ENCODE data around the gene SUN3. TPM values are rescaled to one million over a fixed set of nuclear protein-coding genes. Genes with fewer than 3 reads are reported as not detected.

Gene SUN3, protein sequence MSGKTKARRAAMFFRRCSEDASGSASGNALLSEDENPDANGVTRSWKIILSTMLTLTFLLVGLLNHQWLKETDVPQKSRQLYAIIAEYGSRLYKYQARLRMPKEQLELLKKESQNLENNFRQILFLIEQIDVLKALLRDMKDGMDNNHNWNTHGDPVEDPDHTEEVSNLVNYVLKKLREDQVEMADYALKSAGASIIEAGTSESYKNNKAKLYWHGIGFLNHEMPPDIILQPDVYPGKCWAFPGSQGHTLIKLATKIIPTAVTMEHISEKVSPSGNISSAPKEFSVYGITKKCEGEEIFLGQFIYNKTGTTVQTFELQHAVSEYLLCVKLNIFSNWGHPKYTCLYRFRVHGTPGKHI
- not detected for total RNA-seq

DNA sequence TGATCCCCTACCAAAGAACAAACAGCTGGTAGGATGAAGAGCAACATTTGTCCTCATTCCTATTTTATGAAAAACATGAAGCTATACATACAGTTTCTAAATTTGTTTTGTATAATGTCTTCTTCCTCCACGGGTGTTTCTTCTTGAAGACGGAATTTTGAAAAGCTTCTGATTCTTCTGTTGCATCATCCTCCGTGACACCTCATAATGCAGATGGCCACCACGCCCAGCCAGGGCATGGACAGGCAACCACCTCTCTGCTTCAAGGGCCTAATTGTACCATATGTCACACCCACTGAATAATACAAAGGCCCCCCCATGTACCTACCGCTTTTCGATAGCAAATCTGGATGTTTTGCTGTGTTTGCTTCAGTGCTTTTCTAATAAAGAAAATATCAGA lies at the start of gene SUN3:
TSS of gene SUN3 (minus strand) at position 170 of the 400 bp plus-strand sequence. CDS start at position 1, 169 bp downstream.
- Histone ChIP-seq H3K27ac (no peak within 1 kb of the TSS), H3K27me3 (peaks cover 10% of the 10 kb centered on the region), H3K36me3 (no peaks in the 10 kb centered on the region), H3K9me3 (no peaks in the 10 kb centered on the region), H3K4me1 (no peaks in the 10 kb centered on the region), H3K4me3 (no peak within 1 kb of the TSS)
- TF ChIP-seq POLR2AphosphoS5 (IDR thresholded peaks at IDR 0.05) (no peak), POLR2A (IDR thresholded peaks at IDR 0.05) (no peak)
- TF ChIP-seq, protein P1, sequence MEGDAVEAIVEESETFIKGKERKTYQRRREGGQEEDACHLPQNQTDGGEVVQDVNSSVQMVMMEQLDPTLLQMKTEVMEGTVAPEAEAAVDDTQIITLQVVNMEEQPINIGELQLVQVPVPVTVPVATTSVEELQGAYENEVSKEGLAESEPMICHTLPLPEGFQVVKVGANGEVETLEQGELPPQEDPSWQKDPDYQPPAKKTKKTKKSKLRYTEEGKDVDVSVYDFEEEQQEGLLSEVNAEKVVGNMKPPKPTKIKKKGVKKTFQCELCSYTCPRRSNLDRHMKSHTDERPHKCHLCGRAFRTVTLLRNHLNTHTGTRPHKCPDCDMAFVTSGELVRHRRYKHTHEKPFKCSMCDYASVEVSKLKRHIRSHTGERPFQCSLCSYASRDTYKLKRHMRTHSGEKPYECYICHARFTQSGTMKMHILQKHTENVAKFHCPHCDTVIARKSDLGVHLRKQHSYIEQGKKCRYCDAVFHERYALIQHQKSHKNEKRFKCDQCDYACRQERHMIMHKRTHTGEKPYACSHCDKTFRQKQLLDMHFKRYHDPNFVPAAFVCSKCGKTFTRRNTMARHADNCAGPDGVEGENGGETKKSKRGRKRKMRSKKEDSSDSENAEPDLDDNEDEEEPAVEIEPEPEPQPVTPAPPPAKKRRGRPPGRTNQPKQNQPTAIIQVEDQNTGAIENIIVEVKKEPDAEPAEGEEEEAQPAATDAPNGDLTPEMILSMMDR (IDR thresholded peaks at IDR 0.05) = no peak
- DNase-seq = no peak
- WGBS, 2 donors (ENCODE audit: low coverage in 1 of 2) = 65 to 86% methylated on average over 4 to 6 of the region's 6 CpGs
- intact Hi-C loops (cut with DNase I; ENCODE audit: low total_unique reads) (no loop called here), in situ Hi-C loops (cut with MboI; ENCODE audit: low pct_ligation_motif_present in 1 of 4, low pct_unique_long_range_greater_than_20kb in 1 of 4, low sequenced_read_pairs in 3 of 4) (no loop called here)

DNA sequence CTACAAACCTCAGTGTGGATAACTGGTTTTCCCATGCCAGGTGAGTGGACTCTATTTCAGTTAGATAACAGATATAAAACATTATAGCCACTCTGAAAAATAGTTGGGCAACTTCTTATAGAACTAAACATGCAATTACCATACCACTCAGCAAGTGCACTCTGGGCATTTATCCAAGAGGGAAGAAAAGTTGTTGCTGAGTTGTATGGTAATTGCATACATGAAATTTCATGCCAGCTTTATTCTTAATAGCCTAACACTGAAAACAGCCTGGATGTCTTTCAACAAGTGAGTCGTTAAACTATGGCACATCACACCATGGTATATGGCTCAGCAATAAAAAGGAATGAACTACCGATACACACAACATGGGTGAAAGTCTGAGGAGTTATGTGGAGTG lies 49.6 kb upstream of the SUN3 start:
- Histone ChIP-seq H3K9me3 (no peaks in the 10 kb centered on the region), H3K27ac (peak overlapping the region; percentile 13 to 75 (median 71)), H3K36me3 (no peaks in the 10 kb centered on the region), H3K27me3 (no peaks in the 10 kb centered on the region), H3K4me3 (no peak overlapping the region), H3K4me1 (peaks cover 4 to 32% (median 12%) of the 10 kb centered on the region in 4 donors)
- WGBS, 2 donors (ENCODE audit: low coverage in 1 of 2) = 41 to 48% methylated on average over 2 of the region's 2 CpGs
- DNase-seq = peak; percentile 29
- in situ Hi-C loops (cut with MboI; ENCODE audit: low pct_ligation_motif_present in 1 of 4, low pct_unique_long_range_greater_than_20kb in 1 of 4, low sequenced_read_pairs in 3 of 4) = no loop called here
- no peak for TF ChIP-seq EP300 (IDR thresholded peaks at IDR 0.05; ENCODE audit: low read depth)
- TF ChIP-seq POLR2AphosphoS5 (IDR thresholded peaks at IDR 0.05) = peak in 2 of 3 donors; percentile 40 to 58
- intact Hi-C loops (cut with DNase I; ENCODE audit: low total_unique reads) = no loop called here

DNA sequence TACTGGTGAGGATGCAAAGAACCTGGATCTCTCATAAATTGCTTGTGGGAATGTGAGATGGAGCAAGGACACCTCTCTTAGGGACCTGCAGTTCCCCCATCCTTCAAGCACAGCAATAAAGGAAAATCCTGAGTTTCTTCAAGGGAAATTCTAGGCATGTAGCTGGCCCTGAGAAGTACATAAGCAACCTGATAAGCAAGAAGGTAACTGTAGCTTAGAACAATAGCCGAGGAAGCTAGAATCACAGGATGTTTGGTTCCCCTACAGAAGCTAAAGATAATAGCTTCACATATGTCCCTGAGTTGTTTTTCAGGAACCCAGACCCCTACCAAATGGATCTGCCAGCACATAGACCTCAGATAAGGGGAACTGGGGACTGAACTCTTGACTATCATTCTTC lies 48.5 kb upstream of the SUN3 start:
- no peak for TF ChIP-seq EP300 (IDR thresholded peaks at IDR 0.05; ENCODE audit: low read depth)
- TF ChIP-seq, protein P1 (IDR thresholded peaks at IDR 0.05) = no peak
- no peak for TF ChIP-seq POLR2A (IDR thresholded peaks at IDR 0.05)
- TF ChIP-seq POLR2AphosphoS5 (IDR thresholded peaks at IDR 0.05) = no peak
- in situ Hi-C loops (cut with MboI; ENCODE audit: low pct_ligation_motif_present in 1 of 4, low pct_unique_long_range_greater_than_20kb in 1 of 4, low sequenced_read_pairs in 3 of 4) = no loop called here
- intact Hi-C loops (cut with DNase I; ENCODE audit: low total_unique reads) = no loop called here
- 100% methylated on average over 1 of the region's 1 CpG; no CpG with 5 or more reads in 1 of the 2 donors for WGBS, 2 donors (ENCODE audit: low coverage in 1 of 2)
- Histone ChIP-seq H3K4me1 (peaks cover 0 to 23% (median 7%) of the 10 kb centered on the region in 4 donors), H3K27ac (no peak overlapping the region), H3K27me3 (no peaks in the 10 kb centered on the region), H3K9me3 (no peaks in the 10 kb centered on the region), H3K4me3 (no peak overlapping the region), H3K36me3 (no peaks in the 10 kb centered on the region)
- DNase-seq = no peak

DNA sequence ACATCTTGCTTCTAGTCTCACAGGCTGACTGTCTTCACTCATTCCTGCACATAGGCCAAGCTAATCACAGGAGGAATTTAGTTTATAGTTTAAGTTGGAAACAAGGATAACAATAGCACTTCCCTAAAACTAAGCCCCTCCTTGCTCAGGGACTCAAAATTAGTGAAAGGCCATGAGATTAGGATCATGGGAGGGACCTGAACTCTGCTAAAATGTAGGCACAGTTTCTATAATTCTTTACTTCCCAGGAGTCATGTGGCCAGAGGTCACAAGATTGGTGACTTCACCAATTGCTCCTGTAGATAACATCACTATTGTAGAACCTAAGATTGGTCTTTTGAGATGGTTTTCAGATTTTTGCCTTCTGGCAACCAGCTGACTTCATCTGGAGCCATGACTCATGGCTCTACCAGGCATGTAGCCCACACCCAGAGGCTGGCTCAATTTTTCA lies 45.3 kb upstream of the SUN3 start:
- intact Hi-C loops (cut with DNase I; ENCODE audit: low total_unique reads) (no loop called here), in situ Hi-C loops (cut with MboI; ENCODE audit: low pct_ligation_motif_present in 1 of 4, low pct_unique_long_range_greater_than_20kb in 1 of 4, low sequenced_read_pairs in 3 of 4) (no loop called here)
- Histone ChIP-seq H3K27ac (no peak overlapping the region), H3K4me1 (peaks cover 0 to 14% (median 6%) of the 10 kb centered on the region in 4 donors), H3K9me3 (no peaks in the 10 kb centered on the region), H3K27me3 (no peaks in the 10 kb centered on the region), H3K36me3 (no peaks in the 10 kb centered on the region), H3K4me3 (no peak overlapping the region)
- TF ChIP-seq EP300 (IDR thresholded peaks at IDR 0.05; ENCODE audit: low read depth) (no peak), POLR2AphosphoS5 (IDR thresholded peaks at IDR 0.05) (no peak)
- TF ChIP-seq, protein P1 (IDR thresholded peaks at IDR 0.05) = no peak
- no peak for DNase-seq

Data from transverse colon (tissue), 4 donors.